Ureter (tissue), 1 donor: Measurements from ENCODE around the gene AHNAK2. TPM values are rescaled to one million over a fixed set of nuclear protein-coding genes. Genes with fewer than 3 reads are reported as not detected.
A peak's percentile ranks its signal among the peaks of the same experiment; 100 is the strongest.

Experiments used
- DNase-seq: peaks from one replicate; pipeline ENCODE4 v3.0.0-alpha.2; 2020; ENCODE audit warnings: low spot score
- total RNA-seq: library from RNA; stranded (reverse); gene quantifications from one replicate; pipeline ENCODE4 v1.2.4, GENCODE V29; 2023
- donor health status: DM: yes; HTN: yes; CAD: no.

The AHNAK2 gene
- total RNA-seq, 1 donor from 2014 or later, result 34.5 TPM

DNA sequence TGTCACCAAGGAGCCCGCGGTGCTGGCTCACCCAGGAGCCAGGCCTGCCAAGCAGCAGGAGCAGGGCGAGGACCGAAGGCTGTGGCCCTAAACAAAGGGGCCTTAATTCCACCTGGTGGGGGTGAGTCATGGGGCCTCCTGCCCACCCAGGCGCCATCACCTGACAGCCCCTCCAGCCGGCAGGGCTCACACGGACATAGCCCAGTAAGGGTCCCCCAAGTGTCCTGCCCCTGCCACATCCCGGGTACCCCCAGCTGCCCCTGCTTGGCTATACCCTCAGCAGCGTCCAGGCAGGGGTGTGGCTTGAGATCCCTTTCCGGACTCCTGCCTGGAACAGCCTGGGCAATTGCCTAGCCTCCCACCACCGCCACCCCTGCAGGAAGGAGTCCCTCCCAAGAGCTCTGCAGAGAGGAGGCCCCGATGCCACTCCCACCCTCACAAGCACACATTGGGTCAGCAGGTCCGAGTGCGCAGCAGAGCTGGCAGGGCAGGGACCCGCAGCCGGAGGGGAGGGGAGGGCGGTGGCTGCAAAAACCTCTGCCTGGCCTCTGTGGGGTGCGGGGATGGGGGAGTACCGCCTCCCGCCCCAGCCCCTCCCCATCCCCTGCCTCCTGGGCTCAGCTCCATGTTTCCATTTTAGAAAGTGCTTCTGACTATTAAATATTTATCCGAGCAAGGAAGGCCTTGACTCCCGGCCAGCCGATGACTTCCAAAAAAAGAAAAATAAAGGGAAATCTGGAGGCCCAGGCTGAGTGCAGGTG is 4.6 kb downstream of the AHNAK2 start:
- DNase-seq, result peak; percentile 75

DNA sequence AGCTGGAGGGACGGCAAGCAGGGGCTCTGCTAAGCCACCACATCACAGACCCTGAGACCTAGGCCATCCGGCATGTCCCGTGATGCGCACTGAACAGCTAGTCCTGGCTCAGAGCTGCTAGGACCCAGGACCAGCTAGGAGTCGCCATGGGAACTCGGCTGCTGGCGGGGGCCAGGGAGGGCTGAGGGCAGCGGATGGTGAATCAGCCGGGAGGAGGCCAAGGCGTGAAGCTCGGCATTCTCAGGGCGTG is 5.1 kb downstream of the AHNAK2 start:
- DNase-seq, result peak; percentile 94

GRCh38 chr14:104972301-104973134 is 5.7 kb downstream of the AHNAK2 start:
- DNase-seq, result peak; percentile 82

GRCh38 chr14:104971447-104972240 is 6.5 kb downstream of the AHNAK2 start:
- no peak for DNase-seq

GRCh38 chr14:104970231-104971068 is 7.7 kb downstream of the AHNAK2 start:
- peak; percentile 70 for DNase-seq

- no peak for DNase-seq
Observed at GRCh38 chr14:104969741-104970230, 8.4 kb downstream of the AHNAK2 start.

DNA sequence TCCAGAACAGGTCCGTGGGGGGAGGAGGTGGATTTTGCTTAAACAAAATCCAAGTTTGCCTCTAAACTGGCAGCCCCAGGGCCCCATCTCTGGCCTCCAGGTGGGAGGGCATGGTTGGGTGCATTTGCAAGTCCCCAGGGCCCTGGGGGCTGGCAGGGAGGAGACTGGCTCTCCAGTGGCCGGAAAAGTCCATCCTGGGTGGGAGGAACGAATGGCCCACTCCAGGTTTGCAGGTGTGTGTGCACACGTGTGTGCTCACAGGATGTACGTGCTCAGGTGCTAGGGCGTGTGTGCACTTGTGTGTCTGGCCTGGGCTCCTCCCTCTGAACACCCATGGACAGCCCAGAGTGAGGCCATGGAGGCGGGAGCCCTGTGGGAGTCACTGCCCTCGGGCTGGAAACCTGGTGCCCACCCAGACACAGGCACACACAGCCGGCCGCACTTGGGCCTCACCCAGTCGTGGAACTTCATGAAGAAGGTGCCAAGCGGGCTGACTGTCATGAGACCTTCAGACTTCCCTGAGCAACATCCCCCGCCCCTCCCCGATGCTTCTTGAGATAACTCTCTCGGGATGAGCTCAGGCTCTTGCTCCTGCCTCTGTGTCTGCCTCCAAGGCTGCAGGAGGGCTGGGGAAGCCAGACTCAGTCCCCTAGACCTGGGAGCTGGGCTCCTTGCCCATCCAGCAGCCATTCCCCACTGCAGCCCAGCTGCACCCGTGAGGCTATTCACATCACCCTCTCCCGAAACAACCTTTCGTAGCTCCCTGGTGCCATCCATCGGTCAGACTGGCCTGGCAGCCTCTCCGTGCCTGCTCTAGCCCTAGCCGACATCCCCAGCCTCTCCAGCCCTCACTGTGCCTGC is 9.4 kb downstream of the AHNAK2 start:
- DNase-seq, result peak; percentile 70

DNA sequence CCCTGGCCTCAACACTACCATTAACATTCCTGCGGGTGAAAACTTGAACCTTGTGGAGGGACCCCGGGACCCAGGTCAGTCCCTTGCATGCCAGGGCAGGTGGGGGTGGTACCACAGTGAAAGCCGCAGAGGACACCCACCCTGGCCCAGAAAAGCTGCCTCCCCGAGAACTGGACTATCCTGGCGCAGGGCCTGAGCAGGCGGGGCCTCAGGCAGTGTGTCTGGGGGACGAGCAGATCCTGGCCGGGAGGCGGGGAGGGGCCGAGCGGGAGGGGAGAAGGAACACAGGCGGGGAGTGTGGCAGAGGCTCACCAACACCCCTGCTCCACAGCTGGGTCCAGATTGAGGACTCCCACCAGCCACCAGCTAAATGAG is 10.0 kb downstream of the AHNAK2 start:
- DNase-seq, result peak; percentile 90

DNA sequence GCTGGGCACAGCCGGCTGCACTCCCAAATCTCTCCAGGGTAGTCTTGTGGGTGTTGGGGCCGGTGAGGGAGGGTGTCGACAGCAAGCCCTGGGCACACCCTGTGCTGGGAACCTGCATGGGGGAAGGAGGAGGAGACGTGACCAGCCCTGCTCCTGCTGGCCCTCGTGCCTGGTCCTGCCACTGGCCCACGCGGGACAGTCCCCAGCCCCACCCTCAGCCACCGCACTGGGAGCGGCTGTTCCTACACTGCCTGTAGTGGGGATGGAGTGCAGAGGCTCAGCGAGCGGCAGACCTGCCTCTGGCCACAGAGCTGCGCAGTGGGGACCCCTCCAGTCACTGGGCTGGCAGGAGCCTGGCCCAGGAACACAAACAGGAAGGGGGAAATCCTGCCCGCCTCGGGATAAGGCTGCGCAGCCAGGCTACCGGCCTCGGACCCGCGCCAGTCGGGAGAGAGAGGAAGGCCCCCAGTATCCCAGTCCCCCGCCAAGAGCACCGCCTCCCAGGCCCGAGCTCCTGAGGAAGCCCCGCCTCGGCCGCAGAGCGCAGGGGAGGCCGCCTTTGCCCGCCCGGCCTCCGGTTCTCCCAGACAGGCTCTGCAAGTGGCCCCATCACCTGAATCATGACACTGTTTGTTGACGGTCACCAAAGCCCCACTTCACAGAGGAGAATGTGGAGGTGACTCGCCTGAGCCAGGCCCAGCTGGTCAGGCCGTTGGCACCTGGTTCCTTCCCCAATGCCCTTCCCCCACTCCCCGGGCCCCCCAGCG is 10.6 kb downstream of the AHNAK2 start:
- peak; percentile 82 for DNase-seq

GRCh38 chr14:104966981-104967385 is 11.2 kb downstream of the AHNAK2 start:
- no peak for DNase-seq

- DNase-seq, result no peak
Observed at GRCh38 chr14:104966261-104966865, 11.8 kb downstream of the AHNAK2 start.

- DNase-seq, result no peak
Observed at GRCh38 chr14:104965561-104966231, 12.5 kb downstream of the AHNAK2 start.

DNA sequence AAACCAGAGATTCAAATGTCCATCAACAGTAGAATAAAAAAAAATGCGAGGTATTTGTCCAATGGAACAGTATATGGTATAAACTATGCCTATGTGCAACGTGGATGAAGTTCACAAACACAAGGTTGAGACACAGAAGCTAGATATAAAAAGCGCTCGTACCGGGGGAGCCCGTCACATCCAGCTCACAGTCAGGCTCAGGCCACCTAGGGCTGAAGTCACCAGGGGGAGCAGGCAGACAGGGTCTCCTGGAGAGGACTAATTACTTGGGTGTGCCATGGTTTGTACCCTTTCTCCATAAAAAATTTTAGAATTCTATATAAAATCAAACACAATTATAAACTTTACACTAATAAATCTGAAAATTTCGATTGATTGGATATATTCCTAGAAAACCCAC is 13.6 kb downstream of the AHNAK2 start:
- no peak for DNase-seq

DNA sequence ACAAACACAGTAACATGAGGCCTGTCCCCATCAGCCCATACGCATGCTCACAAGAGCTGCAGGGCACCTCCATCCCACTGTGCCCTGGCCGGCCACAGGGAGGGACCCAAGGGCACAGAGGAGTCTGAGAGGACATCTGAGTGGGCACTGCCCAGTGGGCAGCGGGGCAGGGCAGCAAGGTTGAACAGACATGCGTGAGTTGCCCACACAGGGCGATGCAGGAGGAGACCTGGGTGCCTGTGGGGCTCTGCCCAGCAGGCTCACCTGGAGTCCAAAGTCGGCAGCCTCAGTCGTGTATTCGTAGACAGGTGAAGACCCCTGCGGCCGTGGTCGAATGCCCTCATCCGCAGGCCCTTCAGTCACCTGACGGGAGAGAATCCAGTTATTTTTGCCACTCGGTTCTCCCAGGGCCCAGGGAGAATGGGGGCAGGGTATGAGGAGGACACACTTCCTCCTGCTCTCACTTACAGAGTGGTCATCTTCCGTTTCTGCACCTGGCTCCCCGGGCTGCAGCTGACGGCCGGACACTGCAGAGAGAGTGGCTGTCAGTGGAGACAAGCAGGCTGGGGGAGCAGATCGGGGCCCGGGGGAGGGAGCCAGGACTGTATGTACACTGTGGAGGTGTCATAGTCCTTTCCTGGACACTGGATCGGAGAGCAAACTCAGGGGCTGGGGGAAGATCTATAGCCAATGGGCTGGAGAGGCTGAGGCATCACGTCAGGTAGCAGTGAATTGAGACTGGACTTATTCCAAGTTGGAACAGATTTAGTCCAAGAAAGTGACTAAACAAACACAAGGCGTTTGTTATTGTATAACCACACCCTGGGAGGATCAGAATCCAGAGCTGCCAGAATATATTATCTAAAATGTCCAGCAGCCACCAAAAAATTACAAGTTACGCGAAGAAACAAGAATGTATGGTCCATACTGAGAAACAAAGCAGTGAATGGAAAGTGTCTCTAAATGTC is 20.7 kb downstream of the AHNAK2 start:
- DNase-seq, result no peak

GRCh38 chr14:104956290-104956890 is 21.8 kb downstream of the AHNAK2 start:
- no peak for DNase-seq

DNA sequence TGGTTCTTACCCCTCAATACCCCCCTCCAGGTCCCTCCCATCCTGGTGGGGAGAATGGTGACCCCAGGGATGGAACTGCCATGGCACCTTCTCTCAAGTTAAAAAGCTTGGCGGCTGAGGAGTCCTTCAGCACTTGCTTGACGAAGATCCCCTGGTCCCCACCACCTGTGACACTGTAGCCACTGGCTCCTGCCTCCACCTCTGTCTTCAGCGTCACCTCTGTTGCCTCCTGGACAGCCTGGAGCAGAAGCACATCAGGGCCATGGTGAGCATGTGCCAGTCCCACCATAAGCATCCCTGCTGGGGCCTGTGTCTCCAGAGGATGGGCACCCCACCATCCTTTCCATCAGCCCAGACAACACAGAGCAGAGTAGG is 22.8 kb downstream of the AHNAK2 start:
- no peak for DNase-seq

GRCh38 chr14:104954746-104955395 is 23.3 kb downstream of the AHNAK2 start:
- no peak for DNase-seq
